ENCODE data around the gene EXOG.

EXOG gene

DNA sequence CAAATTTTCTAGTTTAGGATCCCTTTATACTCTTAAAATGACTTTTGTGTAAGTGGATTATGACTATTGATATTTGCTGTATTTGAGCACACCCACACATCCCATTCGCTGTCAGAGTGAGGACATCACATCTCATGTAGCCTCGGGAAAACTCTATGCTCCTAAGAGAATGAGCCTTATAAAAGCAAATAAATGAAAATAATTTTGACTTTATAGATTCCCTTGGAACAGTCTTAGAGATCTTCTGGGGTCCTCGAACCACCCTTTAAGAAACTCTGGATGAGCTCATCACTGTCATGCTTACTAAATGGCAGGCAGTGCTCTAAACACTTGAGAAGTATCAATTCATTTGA lies 16.1 kb upstream of the EXOG start:
- POLR2A ChIA-PET = no interaction called here
- TF ChIP-seq BHLHE40 (IDR thresholded peaks at IDR 0.05; ENCODE audit: borderline replicate concordance) (no peak), LEF1 (IDR thresholded peaks at IDR 0.05; ENCODE audit: borderline replicate concordance) (no peak), CTBP1 (IDR thresholded peaks at IDR 0.05; ENCODE audit: borderline replicate concordance) (no peak), SUZ12 (IDR thresholded peaks at IDR 0.05) (no peak), FOXM1 (IDR thresholded peaks at IDR 0.05; ENCODE audit: borderline replicate concordance) (no peak), FOXK2 (IDR thresholded peaks at IDR 0.05) (no peak), ARNT (IDR thresholded peaks at IDR 0.05) (no peak)
- TF ChIP-seq, protein P1, sequence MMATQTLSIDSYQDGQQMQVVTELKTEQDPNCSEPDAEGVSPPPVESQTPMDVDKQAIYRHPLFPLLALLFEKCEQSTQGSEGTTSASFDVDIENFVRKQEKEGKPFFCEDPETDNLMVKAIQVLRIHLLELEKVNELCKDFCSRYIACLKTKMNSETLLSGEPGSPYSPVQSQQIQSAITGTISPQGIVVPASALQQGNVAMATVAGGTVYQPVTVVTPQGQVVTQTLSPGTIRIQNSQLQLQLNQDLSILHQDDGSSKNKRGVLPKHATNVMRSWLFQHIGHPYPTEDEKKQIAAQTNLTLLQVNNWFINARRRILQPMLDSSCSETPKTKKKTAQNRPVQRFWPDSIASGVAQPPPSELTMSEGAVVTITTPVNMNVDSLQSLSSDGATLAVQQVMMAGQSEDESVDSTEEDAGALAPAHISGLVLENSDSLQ (IDR thresholded peaks at IDR 0.05) = no peak
- CTCF ChIA-PET = interaction anchor here (0.5 to 1.7 kb wide), 3 partner anchors 12 to 530 kb away, joined by 3 to 6 read pairs (median 4); no protein-coding TSS in a partner anchor
- DNase-seq (ENCODE audit: extremely low spot score) = no peak

DNA sequence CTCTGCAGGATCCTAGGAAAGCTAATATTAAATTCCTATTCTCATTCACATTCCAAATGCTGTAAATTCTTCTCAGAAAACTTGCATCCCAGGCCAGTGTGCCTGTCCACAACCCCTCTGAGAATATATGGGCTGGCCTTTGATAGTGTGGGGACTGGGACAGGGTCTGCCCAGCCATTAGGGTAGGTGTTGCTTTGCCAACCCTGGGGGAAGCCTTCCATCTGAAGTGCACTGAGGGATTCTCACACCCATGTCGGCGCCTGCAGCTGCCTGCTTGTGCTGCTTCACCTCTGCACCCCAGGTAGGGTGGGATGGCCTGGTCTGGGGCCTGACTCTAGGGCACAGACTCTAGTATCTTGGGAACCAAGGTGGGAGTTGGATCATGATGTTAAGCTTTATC lies 15.2 kb upstream of the EXOG start:
- no peak for DNase-seq (ENCODE audit: extremely low spot score)
- no peak for TF ChIP-seq SP1 (IDR thresholded peaks at IDR 0.05)
- no peak for TF ChIP-seq LEF1 (IDR thresholded peaks at IDR 0.05; ENCODE audit: borderline replicate concordance)
- no peak for TF ChIP-seq FOXA1 (IDR thresholded peaks at IDR 0.05)
- no peak for TF ChIP-seq NFRKB (IDR thresholded peaks at IDR 0.05)
- no peak for TF ChIP-seq BHLHE40 (IDR thresholded peaks at IDR 0.05; ENCODE audit: borderline replicate concordance)
- TF ChIP-seq SUZ12 (IDR thresholded peaks at IDR 0.05) = no peak
- no peak for TF ChIP-seq ARNT (IDR thresholded peaks at IDR 0.05)
- no peak for TF ChIP-seq L3MBTL2 (conservative IDR thresholded peaks at IDR 0.05)
- TF ChIP-seq, protein P1 (IDR thresholded peaks at IDR 0.05) = no peak
- TF ChIP-seq HDGF (IDR thresholded peaks at IDR 0.05; ENCODE audit: borderline replicate concordance) = no peak
- ChIA-PET POLR2A (no interaction called here), CTCF (interaction anchor here (0.6 to 1.7 kb wide), 3 partner anchors 8 to 26 kb away, joined by 3 to 6 read pairs (median 4); no protein-coding TSS in a partner anchor)

DNA sequence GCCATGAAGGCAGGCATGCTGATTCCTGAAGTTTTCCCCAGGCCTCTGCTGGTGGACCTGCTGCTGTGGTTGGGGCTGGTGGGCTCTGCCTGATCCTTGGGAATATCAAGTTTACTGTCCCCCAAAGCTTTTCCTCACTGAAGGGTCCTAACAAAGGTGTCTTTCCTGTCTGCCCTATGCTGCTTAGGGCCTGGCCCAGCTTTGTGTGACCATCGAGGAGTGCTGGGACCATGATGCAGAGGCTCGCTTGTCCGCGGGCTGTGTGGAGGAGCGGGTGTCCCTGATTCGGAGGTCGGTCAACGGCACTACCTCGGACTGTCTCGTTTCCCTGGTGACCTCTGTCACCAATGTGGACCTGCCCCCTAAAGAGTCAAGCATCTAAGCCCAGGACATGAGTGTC lies 13.2 kb upstream of the EXOG start:
- TF ChIP-seq SP1 (IDR thresholded peaks at IDR 0.05) = no peak
- no peak for TF ChIP-seq NFRKB (IDR thresholded peaks at IDR 0.05)
- no peak for TF ChIP-seq BHLHE40 (IDR thresholded peaks at IDR 0.05; ENCODE audit: borderline replicate concordance)
- no peak for TF ChIP-seq CTBP1 (IDR thresholded peaks at IDR 0.05; ENCODE audit: borderline replicate concordance)
- TF ChIP-seq ARNT (IDR thresholded peaks at IDR 0.05) = no peak
- no peak for TF ChIP-seq ELF4 (IDR thresholded peaks at IDR 0.05)
- TF ChIP-seq HDGF (IDR thresholded peaks at IDR 0.05; ENCODE audit: borderline replicate concordance) = no peak
- TF ChIP-seq TARDBP (IDR thresholded peaks at IDR 0.05) = no peak
- TF ChIP-seq ZNF384 (IDR thresholded peaks at IDR 0.05) = no peak
- no peak for TF ChIP-seq L3MBTL2 (conservative IDR thresholded peaks at IDR 0.05)
- TF ChIP-seq, protein P1 (IDR thresholded peaks at IDR 0.05) = no peak
- no peak for TF ChIP-seq FOXK2 (IDR thresholded peaks at IDR 0.05)
- no peak for TF ChIP-seq FOXA1 (IDR thresholded peaks at IDR 0.05)
- TF ChIP-seq FOXM1 (IDR thresholded peaks at IDR 0.05; ENCODE audit: borderline replicate concordance) = no peak
- ChIA-PET CTCF (no interaction called here), POLR2A (no interaction called here)
- DNase-seq (ENCODE audit: extremely low spot score) = no peak

DNA sequence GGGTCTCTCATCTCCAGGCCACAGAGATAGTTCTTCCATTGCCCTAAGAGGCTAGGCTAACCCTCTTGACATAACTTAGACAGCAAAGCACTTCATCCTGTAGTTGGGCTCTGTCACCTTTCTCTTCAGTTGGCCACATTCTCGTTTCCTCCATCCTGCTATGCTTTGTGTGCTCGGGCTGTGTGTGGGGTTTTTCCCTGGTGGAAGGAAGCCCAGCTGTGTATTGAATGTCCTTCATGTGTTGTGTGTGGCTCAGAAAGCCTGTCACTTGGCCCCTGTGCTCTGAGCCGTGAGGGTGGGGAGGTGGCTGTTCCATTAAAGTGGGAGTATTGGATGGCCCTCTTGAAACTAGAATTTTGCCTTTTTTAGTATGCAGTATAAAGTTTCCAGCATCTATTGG lies 8.8 kb upstream of the EXOG start:
- CTCF ChIA-PET = no interaction called here
- TF ChIP-seq SP1 (IDR thresholded peaks at IDR 0.05) (no peak), TARDBP (IDR thresholded peaks at IDR 0.05) (no peak), NFRKB (IDR thresholded peaks at IDR 0.05) (no peak), ZNF384 (IDR thresholded peaks at IDR 0.05) (no peak), CTBP1 (IDR thresholded peaks at IDR 0.05; ENCODE audit: borderline replicate concordance) (no peak), BHLHE40 (IDR thresholded peaks at IDR 0.05; ENCODE audit: borderline replicate concordance) (no peak), FOXK2 (IDR thresholded peaks at IDR 0.05) (no peak), LEF1 (IDR thresholded peaks at IDR 0.05; ENCODE audit: borderline replicate concordance) (no peak), ARNT (IDR thresholded peaks at IDR 0.05) (no peak)
- TF ChIP-seq, protein P1 (IDR thresholded peaks at IDR 0.05) = no peak
- POLR2A ChIA-PET = no interaction called here
- DNase-seq (ENCODE audit: extremely low spot score) = no peak

DNA sequence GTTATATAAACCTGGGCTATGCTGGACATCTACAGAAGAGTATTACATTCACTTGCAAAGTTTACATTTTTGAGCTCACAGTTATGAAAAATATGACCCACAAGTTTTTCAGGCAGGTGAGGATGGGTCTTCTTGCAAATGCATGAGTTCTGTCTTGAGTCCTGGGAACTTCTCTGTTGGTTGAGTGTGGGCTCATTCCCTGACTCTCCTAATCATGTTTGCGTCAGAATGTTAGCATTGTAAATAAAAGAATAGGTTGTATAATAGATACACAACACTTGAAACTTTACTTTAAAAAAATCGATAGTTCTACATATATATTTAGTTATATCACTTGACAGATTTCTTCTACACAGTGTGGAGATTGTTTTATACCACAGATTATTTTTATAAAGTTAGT lies 7.2 kb upstream of the EXOG start:
- ChIA-PET POLR2A (no interaction called here), CTCF (no interaction called here)
- DNase-seq (ENCODE audit: extremely low spot score) = no peak
- TF ChIP-seq FOXM1 (IDR thresholded peaks at IDR 0.05; ENCODE audit: borderline replicate concordance) (no peak), ARNT (IDR thresholded peaks at IDR 0.05) (no peak), FOXK2 (IDR thresholded peaks at IDR 0.05) (no peak), HDGF (IDR thresholded peaks at IDR 0.05; ENCODE audit: borderline replicate concordance) (no peak), TARDBP (IDR thresholded peaks at IDR 0.05) (no peak), SUZ12 (IDR thresholded peaks at IDR 0.05) (no peak), NFRKB (IDR thresholded peaks at IDR 0.05) (no peak), L3MBTL2 (conservative IDR thresholded peaks at IDR 0.05) (no peak), CTBP1 (IDR thresholded peaks at IDR 0.05; ENCODE audit: borderline replicate concordance) (no peak), SP1 (IDR thresholded peaks at IDR 0.05) (no peak), ZNF384 (IDR thresholded peaks at IDR 0.05) (no peak), BHLHE40 (IDR thresholded peaks at IDR 0.05; ENCODE audit: borderline replicate concordance) (no peak), ELF4 (IDR thresholded peaks at IDR 0.05) (no peak)
- TF ChIP-seq, protein P1 (IDR thresholded peaks at IDR 0.05) = no peak
